ENCODE measurements around the gene ANO2.

DNA sequence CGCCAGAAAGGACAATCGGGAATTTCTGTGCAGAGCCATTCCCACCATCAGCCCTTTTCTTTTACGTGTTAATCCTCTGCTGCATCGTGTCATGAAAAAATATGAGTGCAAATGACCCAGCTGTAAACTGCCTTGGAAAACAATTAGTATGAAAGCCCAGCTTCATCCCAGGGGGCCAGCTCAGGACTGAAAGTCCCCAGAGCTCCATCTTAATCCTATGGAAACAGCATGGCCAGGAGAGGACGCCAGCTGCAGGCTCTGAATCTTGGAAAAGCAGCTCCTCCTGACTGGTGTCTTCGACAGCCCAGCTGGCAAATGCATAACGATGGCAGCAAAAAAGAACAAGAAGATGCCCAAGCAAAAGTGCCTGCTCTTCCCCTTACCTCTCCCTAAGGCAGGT, 321.6 kb downstream of the ANO2 start:
- TF ChIP-seq EP300 (IDR thresholded peaks at IDR 0.05), result no peak
- TF ChIP-seq, protein P1, sequence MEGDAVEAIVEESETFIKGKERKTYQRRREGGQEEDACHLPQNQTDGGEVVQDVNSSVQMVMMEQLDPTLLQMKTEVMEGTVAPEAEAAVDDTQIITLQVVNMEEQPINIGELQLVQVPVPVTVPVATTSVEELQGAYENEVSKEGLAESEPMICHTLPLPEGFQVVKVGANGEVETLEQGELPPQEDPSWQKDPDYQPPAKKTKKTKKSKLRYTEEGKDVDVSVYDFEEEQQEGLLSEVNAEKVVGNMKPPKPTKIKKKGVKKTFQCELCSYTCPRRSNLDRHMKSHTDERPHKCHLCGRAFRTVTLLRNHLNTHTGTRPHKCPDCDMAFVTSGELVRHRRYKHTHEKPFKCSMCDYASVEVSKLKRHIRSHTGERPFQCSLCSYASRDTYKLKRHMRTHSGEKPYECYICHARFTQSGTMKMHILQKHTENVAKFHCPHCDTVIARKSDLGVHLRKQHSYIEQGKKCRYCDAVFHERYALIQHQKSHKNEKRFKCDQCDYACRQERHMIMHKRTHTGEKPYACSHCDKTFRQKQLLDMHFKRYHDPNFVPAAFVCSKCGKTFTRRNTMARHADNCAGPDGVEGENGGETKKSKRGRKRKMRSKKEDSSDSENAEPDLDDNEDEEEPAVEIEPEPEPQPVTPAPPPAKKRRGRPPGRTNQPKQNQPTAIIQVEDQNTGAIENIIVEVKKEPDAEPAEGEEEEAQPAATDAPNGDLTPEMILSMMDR (IDR thresholded peaks at IDR 0.05), result no peak

Data from stomach (tissue), 4 donors.